SH-SY5Y (cell line): ENCODE measurements around the gene ZCCHC24.

Experiments used
- GATA2 ChIP-seq: IDR thresholded peaks from 2 replicates; pipeline ENCODE4 v1.6.1; 2011; ENCODE audit warnings: mild to moderate bottlenecking, low read depth, low read length
- GATA3 ChIP-seq: IDR thresholded peaks from 2 replicates; pipeline ENCODE4 v1.6.1; 2011; ENCODE audit warnings: low read depth, mild to moderate bottlenecking, low read length, moderate library complexity

- TF ChIP-seq GATA3 (no peak), GATA2 (no peak)
Observed at GRCh38 chr10:79454259-79454658, 8.8 kb upstream of the ZCCHC24 start.
